DMS 273 treated with DMSO at 0.1 percent for 48 hours (cell line): ENCODE results near the gene TAF7L.
"Not testable (repeated sequence)": the region's sequence is repeated elsewhere in the genome, so short reads cannot be mapped to it uniquely, and the experiment has no call there.

Experiments
- DNase-seq: peaks from one replicate; lab custom pipeline; 2025; lab: John Stamatoyannopoulos, UW

The TAF7L gene

GRCh38 chrX:101290957-101291603, at the start of gene TAF7L:
TAF7L (minus strand) TSS chrX:101291334; CDS start chrX:101287543, 3,791 bp downstream.
- no peak for DNase-seq

GRCh38 chrX:101337776-101338271, 46.7 kb upstream of the TAF7L start:
- DNase-seq: no peak

- DNase-seq: not testable (repeated sequence)
Observed at GRCh38 chrX:101334310-101334709, 43.2 kb upstream of the TAF7L start.

- not testable (repeated sequence) for DNase-seq
Observed at GRCh38 chrX:101326600-101326999, 35.5 kb upstream of the TAF7L start.

GRCh38 chrX:101303790-101304189, 12.7 kb upstream of the TAF7L start:
- no peak for DNase-seq

- DNase-seq: not testable (repeated sequence)
Observed at GRCh38 chrX:101295603-101296002, 4.5 kb upstream of the TAF7L start.

- DNase-seq: peak; percentile 25
Observed at GRCh38 chrX:101287402-101287801, 3.7 kb downstream of the TAF7L start.

- no peak for DNase-seq
Observed at GRCh38 chrX:101276238-101276637, 14.9 kb downstream of the TAF7L start.

GRCh38 chrX:101274198-101274597, 16.9 kb downstream of the TAF7L start:
- DNase-seq: no peak

- DNase-seq: no peak
Observed at GRCh38 chrX:101265869-101266428, 25.2 kb downstream of the TAF7L start.

GRCh38 chrX:101263766-101264165, 27.4 kb downstream of the TAF7L start:
- DNase-seq: no peak

GRCh38 chrX:101262590-101262989, 28.5 kb downstream of the TAF7L start:
- DNase-seq: no peak

- DNase-seq: no peak
Observed at GRCh38 chrX:101260435-101260834, 30.7 kb downstream of the TAF7L start.

GRCh38 chrX:101258259-101258581, 32.9 kb downstream of the TAF7L start:
- no peak for DNase-seq

GRCh38 chrX:101257448-101258258, 33.5 kb downstream of the TAF7L start:
- DNase-seq: no peak

GRCh38 chrX:101252634-101253033, 38.5 kb downstream of the TAF7L start:
- DNase-seq: no peak

GRCh38 chrX:101241531-101241930, 49.6 kb downstream of the TAF7L start:
- DNase-seq: no peak

GRCh38 chrX:101237041-101237440, 54.1 kb downstream of the TAF7L start:
- DNase-seq: no peak

- no peak for DNase-seq
Observed at GRCh38 chrX:101232316-101232715, 58.8 kb downstream of the TAF7L start.

GRCh38 chrX:101231080-101231479, 60.1 kb downstream of the TAF7L start:
- no peak for DNase-seq

- no peak for DNase-seq
Observed at GRCh38 chrX:101230636-101231035, 60.5 kb downstream of the TAF7L start.

- DNase-seq: no peak
Observed at GRCh38 chrX:101229170-101229569, 62.0 kb downstream of the TAF7L start.

GRCh38 chrX:101223226-101223625, 67.9 kb downstream of the TAF7L start:
- DNase-seq: no peak
